A549 (cell line): ENCODE results near the gene MFSD6L. TPM values are rescaled to one million over a fixed set of nuclear protein-coding genes. Genes with fewer than 3 reads are reported as not detected.

ENCODE experiments used
- ATAC-seq, 2 experiments: fragments of 200-7000 bp in 1 of 2; fragments of >200 bp in 1 of 2; cut with Nextera tagmentation in 1 of 2; cut with Tn5 transposase in 1 of 2; 3 replicates each; pipeline versions ENCODE4 v1.8.0 to v1.9.1; 2018 to 2020; ENCODE audit warnings: mild to moderate bottlenecking in 1 of 2, moderate library complexity in 1 of 2
- CTCF ChIA-PET: fragments of 300-600 bp; sonication (Branson Sonifier 250); formaldehyde crosslinking; extraction: SDS; loops from one replicate; lab custom pipeline; 2021; ENCODE audit warnings: antibody characterized with exemption, inconsistent platforms; lab: Yijun Ruan, JAX
- POLR2A ChIA-PET: fragments of 350-600 bp; formaldehyde crosslinking; extraction: SDS; loops from one replicate; lab custom pipeline; 2021; ENCODE audit warnings: antibody characterized with exemption, inconsistent platforms; lab: Yijun Ruan, JAX
- DNase-seq, 2 experiments: peaks; one replicate each; pipeline versions ENCODE4 v3.0.0 to v3.0.0-alpha.2; 2011 to 2016; ENCODE audit warnings: low read depth in 1 of 2, low spot score in 1 of 2
- FAIRE-seq: peaks from 2 replicates; lab custom pipeline; 2011; peaks lifted over from hg19 to GRCh38; lab: Jason Lieb, UNC
- H3K27ac ChIP-seq, 2 experiments: fragments of >200 bp; sonication (Bioruptor Twin); formaldehyde crosslinking; 3 replicates each; pipeline ENCODE4 v1.5.1; 2016 to 2017
- H3K4me1 ChIP-seq: fragments of >200 bp; sonication (Bioruptor Twin); formaldehyde crosslinking; 3 replicates; pipeline ENCODE4 v1.6.1; 2016
- H3K4me2 ChIP-seq: fragments of >200 bp; sonication (Bioruptor Twin); formaldehyde crosslinking; 3 replicates; pipeline ENCODE4 v1.6.1; 2016
- H3K4me3 ChIP-seq: fragments of >200 bp; sonication (Bioruptor Twin); formaldehyde crosslinking; 3 replicates; pipeline ENCODE4 v1.5.1; 2016
- H3K9me3 ChIP-seq: fragments of >200 bp; sonication (Bioruptor Twin); formaldehyde crosslinking; 3 replicates; pipeline ENCODE4 v1.6.1; 2016
- BCL3 ChIP-seq: fragments of >200 bp; sonication (Bioruptor Twin); formaldehyde crosslinking; IDR thresholded peaks from 3 replicates; pipeline ENCODE4 v1.6.1; 2016
- BHLHE40 ChIP-seq: IDR thresholded peaks from 2 replicates; pipeline ENCODE4 v1.6.1; 2012; ENCODE audit warnings: low read depth, low read length, inconsistent platforms
- CBX2 ChIP-seq: fragments of 200-600 bp; sonication (generic); IDR thresholded peaks from 2 replicates; pipeline ENCODE4 v1.6.1; 2016; ENCODE audit warnings: low read depth, mild to moderate bottlenecking, borderline replicate concordance
- CEBPB ChIP-seq, 2 experiments: fragments of >200 bp in 1 of 2; sonication (Bioruptor Twin) in 1 of 2; formaldehyde crosslinking in 1 of 2; IDR thresholded peaks; 2 replicates each; pipeline ENCODE4 v1.6.1; 2012 to 2016
- CHD2 ChIP-seq: fragments of 150-350 bp; IDR thresholded peaks from 2 replicates; pipeline ENCODE4 v1.6.1; 2014; ENCODE audit warnings: low read length; ENCODE audit not compliant: partially characterized antibody
- CHD4 ChIP-seq: fragments of 200-600 bp; sonication (generic); IDR thresholded peaks from 2 replicates; pipeline ENCODE4 v1.6.1; 2016; ENCODE audit warnings: antibody characterized with exemption, mild to moderate bottlenecking, borderline replicate concordance
- E2F6 ChIP-seq: IDR thresholded peaks from 2 replicates; pipeline ENCODE4 v1.6.1; 2012; ENCODE audit warnings: low read depth, borderline replicate concordance
- EHMT2 ChIP-seq: fragments of 200-600 bp; sonication (generic); IDR thresholded peaks from 2 replicates; pipeline ENCODE4 v1.6.1; 2016; ENCODE audit warnings: antibody characterized with exemption, low read depth, mild to moderate bottlenecking, moderate library complexity
- ELK1 ChIP-seq: fragments of 150-350 bp; IDR thresholded peaks from 2 replicates; pipeline ENCODE4 v1.6.1; 2014; ENCODE audit warnings: low read depth, mild to moderate bottlenecking, low read length
- EP300 ChIP-seq, 2 experiments: fragments of >200 bp; sonication (Bioruptor Twin); formaldehyde crosslinking; IDR thresholded peaks; 2 replicates in 1 of 2; 3 replicates in 1 of 2; pipeline ENCODE4 v1.6.1; 2016 to 2017
- ESRRA ChIP-seq: fragments of 150-350 bp; IDR thresholded peaks from 2 replicates; pipeline ENCODE4 v1.6.1; 2014; ENCODE audit warnings: mild to moderate bottlenecking, low read length, borderline replicate concordance
- FOSB ChIP-seq: fragments of 250-450 bp; sonication (Bioruptor Pico); IDR thresholded peaks from 2 replicates; pipeline ENCODE4 v1.5.0; 2020; ENCODE audit warnings: mild to moderate bottlenecking, moderate library complexity
- FOXS1 ChIP-seq: fragments of 250-450 bp; sonication (Bioruptor Pico); IDR thresholded peaks from 2 replicates; pipeline ENCODE4 v1.5.0; 2020; ENCODE audit warnings: mild to moderate bottlenecking, moderate library complexity
- HES2 ChIP-seq: fragments of >200 bp; sonication (Bioruptor Twin); formaldehyde crosslinking; IDR thresholded peaks from 2 replicates; pipeline ENCODE4 v1.6.1; 2016
- HMGXB4 ChIP-seq: fragments of 250-450 bp; sonication (Bioruptor Pico); IDR thresholded peaks from 2 replicates; pipeline ENCODE4 v1.5.0; 2021; ENCODE audit warnings: mild to moderate bottlenecking, moderate library complexity, borderline replicate concordance
- HOXB13 ChIP-seq: fragments of 250-450 bp; sonication (Bioruptor Pico); IDR thresholded peaks from 2 replicates; pipeline ENCODE4 v1.5.0; 2020; ENCODE audit warnings: low read depth, mild to moderate bottlenecking, moderate library complexity
- JUN ChIP-seq, 2 experiments: fragments of >200 bp; sonication (Bioruptor Twin); formaldehyde crosslinking; IDR thresholded peaks; 2 replicates in 1 of 2; 3 replicates in 1 of 2; pipeline ENCODE4 v1.6.1; 2016 to 2017
- MAFK ChIP-seq: fragments of 450-650 bp; IDR thresholded peaks from 2 replicates; pipeline ENCODE4 v1.6.1; 2014; ENCODE audit not compliant: partially characterized antibody
- MAX ChIP-seq: IDR thresholded peaks from 2 replicates; pipeline ENCODE4 v1.6.1; 2012
- MYC ChIP-seq: IDR thresholded peaks from 2 replicates; pipeline ENCODE4 v1.6.1; 2012; ENCODE audit warnings: mild to moderate bottlenecking, inconsistent platforms, low read length, improper control_type of control experiment, borderline replicate concordance
- NFE2L2 ChIP-seq: fragments of 150-350 bp; conservative IDR thresholded peaks from 2 replicates; pipeline ENCODE4 v1.6.1; 2014; ENCODE audit warnings: low read length
- NPAS2 ChIP-seq: fragments of 250-450 bp; sonication (Bioruptor Pico); IDR thresholded peaks from 2 replicates; pipeline ENCODE4 v1.8.0; 2022; ENCODE audit warnings: mild to moderate bottlenecking, moderate library complexity, borderline replicate concordance
- PHF8 ChIP-seq: fragments of 200-600 bp; sonication (generic); IDR thresholded peaks from 2 replicates; pipeline ENCODE4 v1.6.1; 2016; ENCODE audit warnings: low read depth, mild to moderate bottlenecking, antibody characterized with exemption, moderate library complexity, borderline replicate concordance
- POLR2AphosphoS2 ChIP-seq: conservative IDR thresholded peaks from 2 replicates; pipeline ENCODE4 v1.6.1; 2012; ENCODE audit warnings: low read length, improper control_type of control experiment, inconsistent platforms
- RFX5 ChIP-seq: fragments of 450-650 bp; IDR thresholded peaks from 2 replicates; pipeline ENCODE4 v1.7.1; 2014; ENCODE audit warnings: antibody characterized with exemption, mild to moderate bottlenecking, moderate library complexity
- RNF2 ChIP-seq: fragments of 200-600 bp; sonication (generic); IDR thresholded peaks from 2 replicates; pipeline ENCODE4 v1.6.1; 2016; ENCODE audit warnings: low read depth, mild to moderate bottlenecking, antibody characterized with exemption, moderate library complexity, borderline replicate concordance
- SMC3 ChIP-seq: fragments of >200 bp; sonication (Bioruptor Twin); formaldehyde crosslinking; IDR thresholded peaks from 3 replicates; pipeline ENCODE4 v1.6.1; 2018; ENCODE audit warnings: inconsistent platforms
- ZC3H11A ChIP-seq: fragments of 450-650 bp; IDR thresholded peaks from 2 replicates; pipeline ENCODE4 v1.6.1; 2014; ENCODE audit warnings: antibody characterized with exemption, mild to moderate bottlenecking
- ZNF302 ChIP-seq: fragments of 250-450 bp; sonication (Bioruptor Pico); IDR thresholded peaks from 2 replicates; pipeline ENCODE4 v1.9.0; 2021; ENCODE audit warnings: inconsistent platforms, mild to moderate bottlenecking, moderate library complexity
- WGBS: methylation state at CpG from one replicate; pipeline ENCODE4 v1.1.6; 2017; ENCODE audit errors: missing lambda C conversion rate; 5-methylcytosine and 5-hydroxymethylcytosine counted together
- polyA plus RNA-seq, 4 experiments: library from polyadenylated mRNA; depleted of rRNA in 3 of 4; stranded (reverse); fragments of >200 nt; fragmentation: RNase III in 1 of 4; extraction: RNeasy Plus Mini Kit Qiagen cat#74134 plus additional on column Dnase treatment in 1 of 4; gene quantifications; 2 replicates in 3 of 4; 3 replicates in 1 of 4; pipeline ENCODE4 v1.2.3, GENCODE V29; 2011 to 2017

Gene MFSD6L
- polyA plus RNA-seq, 2 of the 4 experiments (the other 2 are of a cell fraction) = not detected

GRCh38 chr17:8762012-8762411 is 37.2 kb downstream of the MFSD6L start:
- H3K4me1 ChIP-seq = no peaks in the 10 kb centered on the region
- H3K4me2 ChIP-seq = no peak overlapping the region
- ChIA-PET POLR2A (interaction anchor here (1.1 kb wide), 1 partner anchor 27 kb away, joined by 3 read pairs; no protein-coding TSS in a partner anchor), CTCF (interaction anchor here (1.2 to 4.6 kb wide), 3 partner anchors 15 to 379 kb away, joined by 5 to 19 read pairs (median 8); partner anchors contain the start of gene RPL26)
- DNase-seq (no peak), FAIRE-seq (no peak)
- 47% methylated on average over 8 of the region's 8 CpGs for WGBS
- H3K9me3 ChIP-seq = no peaks in the 10 kb centered on the region
- TF ChIP-seq PHF8 = no peak
- TF ChIP-seq RNF2 = no peak
- no peak for TF ChIP-seq CEBPB (IDR thresholded peaks at IDR 0.05)
- no peak for TF ChIP-seq E2F6
- TF ChIP-seq MYC = no peak
- no peak for TF ChIP-seq EP300 (IDR thresholded peaks at IDR 0.05)
- TF ChIP-seq BHLHE40 = no peak
- TF ChIP-seq NPAS2 = no peak
- no peak for TF ChIP-seq CHD4
- no peak for TF ChIP-seq RFX5
- TF ChIP-seq ZC3H11A = no peak
- TF ChIP-seq CBX2 = no peak
- no peak for TF ChIP-seq ZNF302 (CRISPR knock-in tag)
- TF ChIP-seq MAX = no peak
- TF ChIP-seq ESRRA = no peak
- TF ChIP-seq NFE2L2 = no peak
- no peak for TF ChIP-seq SMC3
- no peak for TF ChIP-seq POLR2AphosphoS2
- TF ChIP-seq, all 56 proteins: peak for 0
- H3K4me3 ChIP-seq = no peak overlapping the region
- no peak overlapping the region for H3K27ac ChIP-seq
- ATAC-seq = no peak

- no peak within 1 kb of the TSS for H3K27ac ChIP-seq
- CTCF ChIA-PET = interaction anchor here (0.7 to 4.6 kb wide), 5 partner anchors 11 to 138 kb away, joined by 3 to 29 read pairs (median 7); no protein-coding TSS in a partner anchor
- H3K4me2 ChIP-seq = no peak within 1 kb of the TSS
- POLR2A ChIA-PET = no interaction called here
- ATAC-seq (no peak), FAIRE-seq (no peak)
- no peak within 1 kb of the TSS for H3K4me3 ChIP-seq
- no peaks in the 10 kb centered on the region for H3K9me3 ChIP-seq
- WGBS = 54% methylated on average over 15 of the region's 15 CpGs
- H3K4me1 ChIP-seq = no peaks in the 10 kb centered on the region
- TF ChIP-seq HMGXB4 (CRISPR knock-in tag) (no peak), ELK1 (no peak), EHMT2 (no peak), HES2 (no peak), BCL3 (no peak), CHD2 (no peak), RNF2 (no peak), JUN (IDR thresholded peaks at IDR 0.05) (no peak), NFE2L2 (no peak), FOXS1 (CRISPR knock-in tag) (no peak), CBX2 (no peak), MYC (no peak), ZC3H11A (no peak), HOXB13 (CRISPR knock-in tag) (no peak), MAFK (no peak), FOSB (CRISPR knock-in tag) (no peak)
- TF ChIP-seq, all 56 proteins: peak for 0
- no peak for DNase-seq
These were observed 41.0 kb downstream of the MFSD6L start, which contains the start of gene SPDYE4 for GRCh38 chr17:8758137-8758596. Gene SPDYE4 (minus strand): TSS chr17:8758546. CDS start chr17:8758382, 164 bp downstream.
